DOHH2 (cell line): ENCODE measurements around the gene UBQLN4.
A peak's percentile ranks its signal among the peaks of the same experiment; 100 is the strongest.

ENCODE experiments used
- H3F3A ChIP-seq: fragments of 200-600 bp; sonication (generic), shearing (Covaris generic); 2 replicates; pipeline ENCODE4 v1.6.0; 2016; ENCODE audit warnings: antibody characterized with exemption, mild to moderate bottlenecking; ENCODE audit not compliant: control insufficient read depth, insufficient read depth
- H3K27ac ChIP-seq: fragments of 200-600 bp; sonication (generic); 2 replicates; pipeline ENCODE4 v1.5.1; 2014; ENCODE audit warnings: low read depth, mild to moderate bottlenecking, low read length, moderate library complexity
- H3K27me3 ChIP-seq: fragments of 200-600 bp; sonication (generic); 2 replicates; pipeline ENCODE4 v1.6.1; 2014; ENCODE audit warnings: mild to moderate bottlenecking, low read length, mixed read lengths; ENCODE audit not compliant: control insufficient read depth
- H3K36me3 ChIP-seq: fragments of 200-600 bp; sonication (generic); 2 replicates; pipeline ENCODE4 v1.6.1; 2014; ENCODE audit warnings: mild to moderate bottlenecking, low read length, moderate library complexity, mixed read lengths; ENCODE audit not compliant: control insufficient read depth
- H3K4me1 ChIP-seq: fragments of 200-600 bp; sonication (generic); 2 replicates; pipeline ENCODE4 v1.6.1; 2014; ENCODE audit warnings: mild to moderate bottlenecking, low read length, mixed read lengths; ENCODE audit not compliant: control insufficient read depth
- H3K4me2 ChIP-seq: fragments of 200-600 bp; sonication (generic); 2 replicates; pipeline ENCODE4 v1.6.0; 2014; ENCODE audit warnings: mild to moderate bottlenecking, low read length, moderate library complexity
- H3K4me3 ChIP-seq: fragments of 200-600 bp; sonication (generic); 2 replicates; pipeline ENCODE4 v1.5.1; 2014; ENCODE audit warnings: mild to moderate bottlenecking, low read length, mixed read lengths
- H3K79me2 ChIP-seq: fragments of 200-600 bp; sonication (generic); 2 replicates; pipeline ENCODE4 v1.6.1; 2014; ENCODE audit warnings: mild to moderate bottlenecking, low read length, mixed read lengths; ENCODE audit not compliant: control insufficient read depth
- H3K9me2 ChIP-seq: fragments of 200-600 bp; sonication (generic); replicated peaks from 2 replicates; pipeline ENCODE4 v1.6.1; 2014; ENCODE audit warnings: mild to moderate bottlenecking, low read length, mixed read lengths; ENCODE audit not compliant: control insufficient read depth
- H3K9me3 ChIP-seq: fragments of 200-600 bp; sonication (generic); 2 replicates; pipeline ENCODE4 v1.6.1; 2014; ENCODE audit warnings: antibody characterized with exemption, low read length, mixed read lengths; ENCODE audit not compliant: control insufficient read depth, insufficient read depth
- H4K20me1 ChIP-seq: fragments of 200-600 bp; sonication (generic); 2 replicates; pipeline ENCODE4 v1.6.0; 2014; ENCODE audit warnings: low read depth, mild to moderate bottlenecking, antibody characterized with exemption, low read length, moderate library complexity; ENCODE audit not compliant: control insufficient read depth, insufficient read depth
- EZH2phosphoT487 ChIP-seq: fragments of 200-600 bp; sonication (generic); IDR thresholded peaks from 2 replicates; pipeline ENCODE4 v1.6.1; 2017; ENCODE audit warnings: borderline replicate concordance, mild to moderate bottlenecking, antibody characterized with exemption, low read length, moderate library complexity, mixed read lengths
- TF ChIP-seq, protein P1 (sequence below): fragments of 200-600 bp; sonication (generic); IDR thresholded peaks from one replicate; pipeline ENCODE4 v1.5.1; 2014; ENCODE audit warnings: antibody characterized with exemption, mild to moderate bottlenecking, low read depth, low read length; ENCODE audit not compliant: poor library complexity, severe bottlenecking

UBQLN4 gene

GRCh38 chr1:156097499-156098178, 44.0 kb upstream of the UBQLN4 start:
- TF ChIP-seq EZH2phosphoT487 = no peak
- TF ChIP-seq, protein P1, sequence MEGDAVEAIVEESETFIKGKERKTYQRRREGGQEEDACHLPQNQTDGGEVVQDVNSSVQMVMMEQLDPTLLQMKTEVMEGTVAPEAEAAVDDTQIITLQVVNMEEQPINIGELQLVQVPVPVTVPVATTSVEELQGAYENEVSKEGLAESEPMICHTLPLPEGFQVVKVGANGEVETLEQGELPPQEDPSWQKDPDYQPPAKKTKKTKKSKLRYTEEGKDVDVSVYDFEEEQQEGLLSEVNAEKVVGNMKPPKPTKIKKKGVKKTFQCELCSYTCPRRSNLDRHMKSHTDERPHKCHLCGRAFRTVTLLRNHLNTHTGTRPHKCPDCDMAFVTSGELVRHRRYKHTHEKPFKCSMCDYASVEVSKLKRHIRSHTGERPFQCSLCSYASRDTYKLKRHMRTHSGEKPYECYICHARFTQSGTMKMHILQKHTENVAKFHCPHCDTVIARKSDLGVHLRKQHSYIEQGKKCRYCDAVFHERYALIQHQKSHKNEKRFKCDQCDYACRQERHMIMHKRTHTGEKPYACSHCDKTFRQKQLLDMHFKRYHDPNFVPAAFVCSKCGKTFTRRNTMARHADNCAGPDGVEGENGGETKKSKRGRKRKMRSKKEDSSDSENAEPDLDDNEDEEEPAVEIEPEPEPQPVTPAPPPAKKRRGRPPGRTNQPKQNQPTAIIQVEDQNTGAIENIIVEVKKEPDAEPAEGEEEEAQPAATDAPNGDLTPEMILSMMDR = no peak
- no peaks in the 10 kb centered on the region for H3K9me3 ChIP-seq
- H3K27me3 ChIP-seq = no peaks in the 10 kb centered on the region
- no peaks in the 10 kb centered on the region for H4K20me1 ChIP-seq
- no peaks in the 10 kb centered on the region for H3K79me2 ChIP-seq
- H3F3A ChIP-seq = no peaks in the 10 kb centered on the region
- H3K9me2 ChIP-seq = no peaks in the 10 kb centered on the region
- peaks cover 17% of the 10 kb centered on the region for H3K4me1 ChIP-seq
- H3K36me3 ChIP-seq = no peaks in the 10 kb centered on the region
- peak overlapping the region; percentile 75 for H3K4me2 ChIP-seq
- H3K4me3 ChIP-seq = no peak overlapping the region
- H3K27ac ChIP-seq = no peak overlapping the region

DNA sequence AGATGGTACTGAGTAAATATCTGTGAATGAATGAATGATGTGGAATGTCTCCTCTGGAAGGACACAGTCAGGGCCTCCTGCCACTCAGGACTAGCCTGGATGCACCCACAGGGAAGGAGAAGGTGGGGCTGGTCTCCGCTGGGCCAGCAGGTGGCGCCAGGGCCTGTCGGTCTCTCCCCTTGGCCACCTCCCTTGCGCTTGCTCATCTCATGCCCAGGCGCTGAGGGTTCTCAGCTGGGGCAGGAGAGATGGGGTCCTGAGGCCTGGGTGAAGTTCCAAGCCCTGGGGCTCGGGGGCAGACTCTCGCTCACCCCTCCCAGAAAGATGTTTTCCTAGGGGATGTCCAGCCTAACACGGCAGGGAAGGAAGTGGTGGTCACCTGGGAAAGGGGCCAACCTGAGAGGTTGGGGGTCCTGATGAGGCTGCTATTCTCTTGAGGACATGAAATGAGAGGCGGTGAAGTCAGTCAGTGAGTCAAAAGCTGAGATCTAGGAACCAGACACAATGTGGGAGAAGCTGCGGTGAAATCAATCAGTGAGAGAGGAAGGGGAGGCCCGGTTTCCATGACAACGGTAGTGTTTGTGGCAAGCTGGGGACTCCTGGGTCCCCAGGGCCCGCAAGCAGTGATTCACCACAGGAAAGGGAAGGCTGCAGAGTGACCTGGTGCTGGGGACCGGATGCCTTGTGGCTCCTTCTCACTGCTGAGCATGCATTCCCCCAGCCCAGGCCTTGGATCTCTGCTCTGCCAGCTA, 43.2 kb upstream of the UBQLN4 start:
- no peak overlapping the region for H3K27ac ChIP-seq
- H3K9me2 ChIP-seq = no peaks in the 10 kb centered on the region
- H3K4me2 ChIP-seq = peak overlapping the region; percentile 75

GRCh38 chr1:156095906-156096508, 42.4 kb upstream of the UBQLN4 start:
- Histone ChIP-seq H3K4me2 (peak overlapping the region; percentile 75; the same call in 1 of the 2 replicates), H3K9me2 (no peaks in the 10 kb centered on the region), H3K27ac (no peak overlapping the region), H3K9me3 (no peaks in the 10 kb centered on the region), H3K36me3 (no peaks in the 10 kb centered on the region), H3K79me2 (no peaks in the 10 kb centered on the region), H3K4me3 (no peak overlapping the region), H4K20me1 (no peaks in the 10 kb centered on the region), H3K4me1 (peaks cover 17% of the 10 kb centered on the region), H3F3A (no peaks in the 10 kb centered on the region), H3K27me3 (no peaks in the 10 kb centered on the region)
- no peak for TF ChIP-seq EZH2phosphoT487
- TF ChIP-seq, protein P1 = no peak

More for the DNA sequence above, 43.2 kb upstream of the UBQLN4 start:
- Histone ChIP-seq H3K4me3 (peak overlapping the region; percentile 50), H3F3A (no peaks in the 10 kb centered on the region), H4K20me1 (no peaks in the 10 kb centered on the region), H3K9me3 (no peaks in the 10 kb centered on the region), H3K79me2 (no peaks in the 10 kb centered on the region), H3K4me1 (peaks cover 17% of the 10 kb centered on the region), H3K36me3 (no peaks in the 10 kb centered on the region), H3K27me3 (no peaks in the 10 kb centered on the region)
- no peak for TF ChIP-seq EZH2phosphoT487
- TF ChIP-seq, protein P1 = peak; percentile 99
